Measurements from ENCODE around the gene HOXD9. TPM values are rescaled to one million over a fixed set of nuclear protein-coding genes. Genes with fewer than 3 reads are reported as not detected.

The HOXD9 gene
- total and polyA plus RNA-seq, 8 donors, result 0.29 to 1.7 (median 0.95) TPM

DNA sequence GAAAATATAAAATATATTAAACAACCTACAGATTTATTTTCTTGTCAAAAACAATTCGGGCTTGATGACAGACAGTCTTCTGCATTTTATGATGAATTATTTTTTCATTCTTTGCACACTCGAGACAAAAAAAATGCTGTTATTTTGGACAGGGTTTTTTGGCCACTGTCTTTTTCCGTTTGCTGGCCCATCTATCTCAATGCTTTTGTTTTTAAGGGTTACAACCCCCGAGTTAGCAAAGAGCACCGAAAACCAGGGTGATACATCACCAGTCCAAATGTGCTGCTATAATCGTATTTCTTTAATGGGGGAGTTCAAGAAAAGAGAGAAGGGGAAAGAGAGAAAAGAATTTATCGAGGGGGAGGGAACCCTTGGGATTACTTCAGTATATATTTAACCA, 46.5 kb upstream of the HOXD9 start:
- TF ChIP-seq, protein P1, sequence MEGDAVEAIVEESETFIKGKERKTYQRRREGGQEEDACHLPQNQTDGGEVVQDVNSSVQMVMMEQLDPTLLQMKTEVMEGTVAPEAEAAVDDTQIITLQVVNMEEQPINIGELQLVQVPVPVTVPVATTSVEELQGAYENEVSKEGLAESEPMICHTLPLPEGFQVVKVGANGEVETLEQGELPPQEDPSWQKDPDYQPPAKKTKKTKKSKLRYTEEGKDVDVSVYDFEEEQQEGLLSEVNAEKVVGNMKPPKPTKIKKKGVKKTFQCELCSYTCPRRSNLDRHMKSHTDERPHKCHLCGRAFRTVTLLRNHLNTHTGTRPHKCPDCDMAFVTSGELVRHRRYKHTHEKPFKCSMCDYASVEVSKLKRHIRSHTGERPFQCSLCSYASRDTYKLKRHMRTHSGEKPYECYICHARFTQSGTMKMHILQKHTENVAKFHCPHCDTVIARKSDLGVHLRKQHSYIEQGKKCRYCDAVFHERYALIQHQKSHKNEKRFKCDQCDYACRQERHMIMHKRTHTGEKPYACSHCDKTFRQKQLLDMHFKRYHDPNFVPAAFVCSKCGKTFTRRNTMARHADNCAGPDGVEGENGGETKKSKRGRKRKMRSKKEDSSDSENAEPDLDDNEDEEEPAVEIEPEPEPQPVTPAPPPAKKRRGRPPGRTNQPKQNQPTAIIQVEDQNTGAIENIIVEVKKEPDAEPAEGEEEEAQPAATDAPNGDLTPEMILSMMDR (IDR thresholded peaks at IDR 0.05), result no peak
- no peaks in the 10 kb centered on the region for H3K9me3 ChIP-seq
- H3K4me3 ChIP-seq, result no peak overlapping the region
- no peaks in the 10 kb centered on the region for H3K36me3 ChIP-seq
- intact Hi-C loops (cut with DNase I), result no loop called here
- no peak overlapping the region for H3K27ac ChIP-seq
- peaks cover 96 to 100% of the 10 kb centered on the region in 2 donors for H3K27me3 ChIP-seq
- ATAC-seq, result no peak
- peaks cover 0 to 14% of the 10 kb centered on the region in 2 donors for H3K4me1 ChIP-seq
- DNase-seq, result no peak

DNA sequence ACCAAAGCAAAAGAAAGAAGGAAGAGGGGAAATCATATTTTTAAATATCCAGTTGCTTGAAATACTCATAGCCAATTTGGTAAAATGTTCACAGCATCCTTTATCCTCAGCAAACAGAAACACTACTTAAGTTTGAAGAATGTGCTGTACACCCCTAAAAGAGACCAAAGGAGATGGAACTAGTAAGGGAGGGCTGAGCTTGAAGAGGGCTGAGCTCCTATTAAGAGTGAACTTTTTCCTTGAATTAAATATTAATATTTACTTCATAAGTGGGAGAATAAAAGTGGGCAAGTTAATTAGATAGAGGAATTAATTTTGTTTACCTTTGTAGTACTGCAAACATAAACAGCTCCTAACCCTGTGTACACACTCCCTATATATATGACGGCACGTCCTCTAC, 45.7 kb upstream of the HOXD9 start:
- H3K27ac ChIP-seq, result no peak overlapping the region
- ATAC-seq (no peak), DNase-seq (no peak)
- no peak overlapping the region for H3K4me3 ChIP-seq
- intact Hi-C loops (cut with DNase I), result no loop called here
- no peaks in the 10 kb centered on the region for H3K9me3 ChIP-seq
- peaks cover 0 to 14% of the 10 kb centered on the region in 2 donors for H3K4me1 ChIP-seq
- peaks cover 96 to 100% of the 10 kb centered on the region in 2 donors for H3K27me3 ChIP-seq
- no peaks in the 10 kb centered on the region for H3K36me3 ChIP-seq
- TF ChIP-seq, protein P1 (IDR thresholded peaks at IDR 0.05), result no peak

DNA sequence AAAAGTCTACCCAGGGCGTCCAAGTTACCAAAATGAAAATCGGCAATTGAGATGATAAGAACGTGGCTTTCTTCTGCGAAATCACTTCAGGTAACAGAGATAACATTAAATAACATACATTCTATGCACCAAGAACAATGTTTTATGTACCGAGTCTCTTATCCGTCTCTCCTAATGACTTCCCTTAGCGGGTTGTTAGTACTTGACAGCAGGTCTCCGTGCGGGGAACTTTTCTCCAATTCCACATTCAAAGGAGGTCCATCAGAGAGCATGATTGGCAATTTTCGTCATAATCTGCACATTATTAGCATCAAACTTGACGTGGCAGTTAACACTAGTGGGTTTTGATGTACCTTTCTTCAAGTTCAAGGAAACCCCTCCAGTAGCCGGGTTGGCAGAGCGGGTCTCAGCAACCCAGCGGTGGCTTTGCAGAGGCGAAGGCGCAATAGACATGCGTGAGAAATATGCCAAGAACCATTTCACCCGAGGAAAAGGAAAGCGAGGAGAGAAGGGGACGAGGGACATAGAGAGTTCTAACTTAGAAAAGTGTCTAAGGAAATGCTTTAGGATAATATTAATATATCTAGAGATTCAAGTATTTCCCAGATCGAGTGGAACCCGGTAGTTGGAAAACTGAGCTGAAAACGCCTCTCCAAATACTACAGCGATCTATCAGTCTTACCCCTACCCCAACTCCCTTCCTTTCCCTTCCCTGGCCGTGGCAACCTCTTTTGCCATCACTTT, 43.8 kb upstream of the HOXD9 start:
- no peaks in the 10 kb centered on the region for H3K36me3 ChIP-seq
- ATAC-seq (no peak), DNase-seq (no peak)
- H3K4me1 ChIP-seq, result peaks cover 0 to 18% of the 10 kb centered on the region in 2 donors
- TF ChIP-seq, protein P1 (IDR thresholded peaks at IDR 0.05), result no peak
- H3K9me3 ChIP-seq, result no peaks in the 10 kb centered on the region
- H3K27me3 ChIP-seq, result peaks cover 96 to 100% of the 10 kb centered on the region in 2 donors
- no peak overlapping the region for H3K27ac ChIP-seq
- H3K4me3 ChIP-seq, result no peak overlapping the region
- intact Hi-C loops (cut with DNase I), result no loop called here

DNA sequence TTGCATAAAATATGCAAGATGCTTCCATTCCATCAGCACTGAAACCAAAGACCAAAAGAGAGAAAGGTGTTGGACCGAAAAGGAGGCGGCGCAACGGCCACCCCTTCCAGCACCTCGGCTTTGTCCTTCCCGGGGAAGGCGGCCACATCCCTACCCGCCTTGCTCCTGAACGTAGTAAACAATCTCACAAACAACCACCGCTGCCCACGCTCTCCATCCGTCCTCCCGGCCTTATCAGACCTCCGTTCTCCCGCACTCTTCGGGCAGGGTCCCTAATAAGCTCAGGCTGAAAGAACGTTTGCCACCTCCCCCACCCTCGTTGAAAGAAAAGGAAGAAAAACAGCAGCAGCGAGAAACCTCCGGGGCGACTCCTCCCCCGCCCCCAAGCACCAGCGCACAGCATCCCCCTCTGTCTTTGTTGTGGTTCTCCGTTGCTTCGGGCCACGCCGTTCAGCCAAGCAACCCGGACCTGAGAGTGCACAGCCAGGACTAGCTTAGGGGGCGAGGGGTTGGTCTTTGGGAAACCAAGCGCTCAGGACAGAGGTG, 43.2 kb upstream of the HOXD9 start:
- intact Hi-C loops (cut with DNase I), result no loop called here
- DNase-seq, result no peak
- Histone ChIP-seq H3K4me1 (peaks cover 0 to 18% of the 10 kb centered on the region in 2 donors), H3K36me3 (no peaks in the 10 kb centered on the region), H3K27ac (no peak overlapping the region), H3K27me3 (peaks cover 95 to 100% of the 10 kb centered on the region in 2 donors), H3K4me3 (no peak overlapping the region), H3K9me3 (no peaks in the 10 kb centered on the region)
- ATAC-seq, result no peak
- TF ChIP-seq, protein P1 (IDR thresholded peaks at IDR 0.05), result no peak

DNA sequence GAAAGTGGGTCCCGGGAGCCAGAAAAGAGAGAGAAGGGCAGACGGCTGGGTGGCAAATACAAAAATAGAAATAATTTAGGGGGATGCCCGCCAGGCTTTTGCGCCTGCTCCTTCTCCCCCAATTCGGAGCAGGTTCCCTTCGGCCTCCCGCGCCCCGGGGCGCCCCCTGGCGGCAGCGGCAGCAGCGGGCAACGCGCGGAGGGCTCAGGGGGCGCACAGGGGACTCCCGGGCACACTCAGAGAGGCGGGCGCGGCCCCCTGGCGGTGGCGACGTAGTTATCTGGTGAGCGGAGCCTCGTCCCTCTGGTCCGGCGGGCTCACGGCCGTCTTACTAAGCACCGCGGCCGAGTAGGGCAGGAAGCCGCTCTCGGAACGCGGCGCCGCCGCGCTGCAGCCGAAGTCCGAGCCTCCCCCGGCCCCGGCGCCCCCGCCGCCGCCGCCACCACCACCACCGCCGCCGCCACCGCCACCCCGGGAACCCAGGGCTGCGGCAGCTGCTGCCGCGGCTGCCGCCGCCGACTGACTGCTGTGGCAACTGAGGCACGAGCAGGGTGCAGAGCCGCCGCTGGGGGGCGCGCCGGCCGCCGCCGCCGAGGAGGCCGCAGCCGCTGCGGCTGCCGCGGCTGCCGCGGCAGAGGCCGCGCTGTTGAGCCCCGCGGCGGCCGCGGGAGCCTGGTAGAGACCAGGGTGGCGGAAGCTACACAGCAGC, 42.5 kb upstream of the HOXD9 start:
- Histone ChIP-seq H3K27ac (no peak overlapping the region), H3K4me3 (no peak overlapping the region), H3K27me3 (peaks cover 97 to 100% of the 10 kb centered on the region in 2 donors), H3K9me3 (no peaks in the 10 kb centered on the region), H3K4me1 (peaks cover 0 to 19% of the 10 kb centered on the region in 2 donors), H3K36me3 (no peaks in the 10 kb centered on the region)
- TF ChIP-seq, protein P1 (IDR thresholded peaks at IDR 0.05), result peak; percentile 33 to 54
- DNase-seq (peak in 2 of 4 donors; percentile 63 to 86), ATAC-seq (no peak)
- intact Hi-C loops (cut with DNase I), result loop anchor here in 1 of 2 donors (10.0 kb wide), 1 partner anchor 715 kb away; no protein-coding TSS in a partner anchor
